ENCODE results near the gene EPB41. TPM values are rescaled to one million over a fixed set of nuclear protein-coding genes. Genes with fewer than 3 reads are reported as not detected.

The EPB41 gene
- total and polyA plus RNA-seq, 2 of the 8 experiments (the other 6 are each of a cell fraction or from before 2014, with no cell fraction given), result 36.7 to 109 TPM

DNA sequence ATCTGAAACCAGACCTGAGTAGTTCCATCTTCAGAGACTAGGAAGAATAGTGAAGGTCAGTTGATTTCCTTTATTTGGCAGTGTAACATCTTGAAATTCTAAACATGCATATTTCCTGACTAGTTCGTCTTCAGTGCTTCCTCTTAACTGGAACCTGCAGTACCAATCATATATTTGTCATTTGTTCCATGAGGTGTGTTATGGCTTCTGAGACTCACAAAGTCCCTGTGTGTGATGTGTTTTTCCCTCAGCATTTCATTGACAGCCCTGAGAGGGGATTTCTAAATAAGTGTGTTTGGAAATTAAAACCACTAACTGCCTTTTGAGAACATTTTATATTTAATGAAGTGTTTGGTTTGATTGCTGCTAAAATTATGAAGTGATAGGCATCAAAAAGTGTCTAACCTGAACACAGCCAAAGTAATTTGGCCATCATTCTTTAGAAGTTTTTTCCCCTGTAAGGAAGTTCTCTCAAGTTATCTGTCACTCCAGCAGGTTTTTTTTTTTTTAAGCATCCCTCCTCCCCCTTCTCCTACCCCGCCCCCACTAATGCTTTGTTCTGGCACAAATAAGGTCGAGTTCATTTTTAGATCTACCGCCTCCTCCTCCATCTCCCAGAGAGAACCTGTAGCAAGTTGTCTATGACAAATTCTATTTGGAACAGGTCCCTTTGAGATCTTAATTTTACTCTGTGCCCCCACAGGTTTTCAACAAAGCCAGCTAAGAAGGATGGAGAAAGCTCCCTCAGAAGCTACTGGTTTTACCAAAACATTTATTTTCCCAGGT, 148.0 kb downstream of the EPB41 start:
- Histone ChIP-seq H3K56ac (replicated peaks; ENCODE audit: insufficient read length, low read depth, low read length) (no peak overlapping the region), H3K27me3 (replicated peaks in 1 of 4; ENCODE audit: control insufficient read depth in 3 of 4, extremely low read depth in 1 of 4, insufficient read depth in 3 of 4, low read length in 3 of 4) (no peaks in the 10 kb centered on the region), H2AK5ac (ENCODE audit: low read depth, low read length) (no peak overlapping the region), H3K79me1 (ENCODE audit: low read depth, low read length) (no peaks in the 10 kb centered on the region), H3K9me3 (ENCODE audit: insufficient read depth in 2 of 2, low read depth in 1 of 2, low read length in 1 of 2) (no peaks in the 10 kb centered on the region), H3K18ac (ENCODE audit: extremely low read depth, low read length) (no peak overlapping the region), H4K20me1 (replicated peaks in 1 of 2; ENCODE audit: control insufficient read depth in 1 of 2, insufficient read depth in 2 of 2, low read length in 2 of 2) (no peaks in the 10 kb centered on the region), H2BK12ac (ENCODE audit: low read depth, low read length) (no peak overlapping the region), H4K91ac (replicated peaks; ENCODE audit: insufficient read length, low read length) (no peak overlapping the region), H2BK5ac (ENCODE audit: low read depth, low read length) (no peak overlapping the region), H4K5ac (ENCODE audit: insufficient read length, low read depth, low read length) (no peak overlapping the region), H3K36me3 (ENCODE audit: control insufficient read depth in 2 of 4, insufficient read depth in 4 of 4, low read length in 3 of 4) (peaks cover 0 to 12% (median 3%) of the 10 kb centered on the region in 4 experiments; a peak in 5 of 8 replicates), H3K4ac (replicated peaks; ENCODE audit: insufficient read length, low read depth, low read length) (no peak overlapping the region), H2AFZ (ENCODE audit: low read length) (no peak overlapping the region), H3K79me2 (ENCODE audit: control insufficient read depth in 1 of 2, insufficient read depth in 2 of 2, low read length in 2 of 2) (no peaks in the 10 kb centered on the region), H2BK20ac (ENCODE audit: low read length) (no peak overlapping the region), H3K4me3 (ENCODE audit: extremely low read depth in 1 of 4, insufficient read depth in 2 of 4, low read depth in 3 of 4, low read length in 4 of 4) (no peak overlapping the region), H3K4me2 (ENCODE audit: insufficient read depth in 1 of 2, low read depth in 2 of 2, low read length in 2 of 2) (no peak overlapping the region), H2BK15ac (ENCODE audit: low read length) (no peak overlapping the region), H4K8ac (ENCODE audit: extremely low read depth, insufficient read depth, low read length) (no peak overlapping the region), H3K9ac (replicated peaks in 1 of 4; ENCODE audit: extremely low read depth in 1 of 4, low read depth in 3 of 4, low read length in 3 of 4) (no peak overlapping the region), H3K23ac (ENCODE audit: insufficient read length) (no peak overlapping the region), H3K14ac (ENCODE audit: insufficient read length) (no peak overlapping the region), H3K4me1 (replicated peaks in 1 of 4; ENCODE audit: control insufficient read depth in 3 of 4, insufficient read depth in 4 of 4, low read length in 3 of 4) (no peaks in the 10 kb centered on the region), H3K27ac (ENCODE audit: low read depth, low read length) (no peak overlapping the region), H2BK120ac (replicated peaks; ENCODE audit: low read depth, low read length) (no peak overlapping the region), H3K23me2 (ENCODE audit: low read depth, low read length) (no peaks in the 10 kb centered on the region)
- FAIRE-seq, result no peak
- ChIA-PET CTCF (ENCODE audit: partially characterized antibody) (no interaction called here), POLR2A (ENCODE audit: partially characterized antibody) (no interaction called here)
- DNase-seq (ENCODE audit: low read depth in 1 of 2, low spot score in 2 of 2), result no peak
- no peak for TF ChIP-seq SAP30 (IDR thresholded peaks at IDR 0.05; ENCODE audit: insufficient read depth, insufficient replicate concordance, low read length)
- no peak for TF ChIP-seq BACH1 (IDR thresholded peaks at IDR 0.05; ENCODE audit: low read length)
- WGBS, 2 experiments (ENCODE audit: extremely low coverage in 1 of 2, insufficient coverage in 1 of 2, insufficient read length in 1 of 2, insufficient replicate concordance in 2 of 2, low coverage in 1 of 2, low lambda C conversion rate in 2 of 2, missing lambda C conversion rate in 1 of 2), result 79% methylated on average over 3 of the region's 4 CpGs; no CpG with 5 or more reads in 1 of the 2 experiments
